GM11168 (cell line): ENCODE measurements around the gene EML3.
"Not testable (repeated sequence)": the region's sequence is repeated elsewhere in the genome, so short reads cannot be mapped to it uniquely, and the experiment has no call there.

Experiments
- in situ Hi-C: fragments of 300-500 bp; cut with MboI; formaldehyde crosslinking; loops from one replicate; pipeline ENCODE4 v1.12.0; 2022; ENCODE audit warnings: low sequenced_read_pairs; ENCODE audit not compliant: unreplicated experiment

The EML3 gene

GRCh38 chr11:62601122-62601371 lies 11.5 kb downstream of the EML3 start:
- in situ Hi-C loops, result no loop called here

DNA sequence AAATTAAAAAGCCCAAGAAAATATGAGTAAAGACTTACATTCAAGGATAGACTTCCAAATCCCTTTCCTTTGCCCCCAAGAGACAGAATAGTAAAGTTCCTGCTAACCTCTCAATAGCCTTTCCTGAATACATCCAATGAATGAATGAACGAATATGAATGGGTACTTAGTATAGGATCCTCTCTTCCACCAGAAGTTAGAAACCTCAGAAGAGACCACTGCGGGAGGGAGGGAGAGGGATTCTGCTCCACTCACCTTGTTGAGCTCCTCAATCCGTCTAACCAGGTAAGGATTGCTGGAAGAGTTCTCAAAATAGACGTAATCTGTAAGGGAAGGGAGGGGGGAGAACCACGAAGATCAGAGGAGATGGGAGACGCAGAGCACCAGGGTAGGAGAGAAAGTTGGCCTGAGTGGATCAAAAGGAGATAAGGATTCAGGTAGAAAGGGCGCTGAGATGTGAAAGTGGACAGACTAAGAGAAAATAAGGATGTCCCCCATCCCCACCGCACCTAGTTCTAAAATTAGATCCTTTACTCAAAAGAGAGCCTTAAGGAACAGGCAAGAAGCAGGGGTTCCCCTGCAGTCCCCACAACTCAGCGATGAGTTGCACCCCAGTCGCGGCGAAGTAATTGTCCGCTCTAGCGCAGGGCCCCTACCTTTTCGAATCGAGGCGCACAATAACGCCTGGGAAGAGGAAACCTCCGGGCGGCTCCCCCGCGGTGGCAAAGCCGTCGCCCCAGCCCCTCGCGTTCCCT lies 12.0 kb downstream of the EML3 start:
- in situ Hi-C loops, result no loop called here

- in situ Hi-C loops, result no loop called here
Measured at GRCh38 chr11:62599901-62600300, 12.7 kb downstream of the EML3 start.

- in situ Hi-C loops, result no loop called here
Measured at GRCh38 chr11:62599069-62599696, 13.4 kb downstream of the EML3 start.

DNA sequence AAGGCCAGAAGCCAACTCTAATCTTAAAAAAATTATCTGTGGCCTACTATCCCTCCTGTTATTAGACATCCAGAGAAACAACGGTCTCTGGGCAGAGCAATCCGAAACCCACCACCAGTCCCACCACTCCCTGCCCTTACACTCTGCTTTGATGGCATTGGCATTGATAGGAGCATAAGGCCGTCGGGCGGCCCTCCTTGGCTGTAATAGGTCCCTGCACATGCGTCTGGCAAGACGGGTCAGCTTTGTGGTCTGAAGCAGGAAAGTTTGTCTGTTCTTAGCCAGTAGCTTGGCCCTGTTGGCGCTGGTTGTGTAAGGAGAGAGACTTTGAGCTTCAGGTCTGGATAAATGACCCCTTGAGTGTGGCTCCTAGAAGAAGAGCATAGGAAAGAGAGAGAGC lies 17.5 kb downstream of the EML3 start:
- in situ Hi-C loops, result no loop called here

DNA sequence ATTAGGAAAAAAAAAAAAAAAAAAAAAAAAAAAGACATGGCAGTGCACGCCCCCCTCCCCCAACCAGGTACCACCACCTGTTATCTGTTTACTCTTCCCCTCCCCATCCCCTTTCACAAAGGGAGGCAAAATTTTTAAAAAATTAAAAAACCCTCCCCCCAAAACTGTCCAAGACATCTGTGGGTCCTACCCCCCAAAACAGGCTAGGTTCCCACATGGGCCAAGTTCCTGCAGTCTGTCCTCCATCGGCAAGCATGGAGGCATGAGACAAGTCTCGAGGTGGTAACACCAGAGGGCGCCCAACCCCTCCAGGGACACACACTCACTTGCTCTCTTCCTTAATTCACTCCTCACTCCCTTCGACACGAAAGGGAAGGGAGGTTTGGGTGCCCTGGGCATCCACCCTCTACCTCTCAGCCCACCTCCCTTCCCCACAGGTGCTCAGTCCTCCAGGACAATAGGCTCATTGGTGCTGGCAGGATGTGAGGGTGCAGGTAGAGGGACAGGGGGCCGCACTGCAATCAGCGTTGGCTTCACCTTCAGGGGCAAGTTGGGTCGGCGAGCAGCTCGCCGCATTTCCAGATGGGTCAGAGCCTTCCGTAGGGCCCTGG lies 19.0 kb downstream of the EML3 start:
- in situ Hi-C loops, result no loop called here

DNA sequence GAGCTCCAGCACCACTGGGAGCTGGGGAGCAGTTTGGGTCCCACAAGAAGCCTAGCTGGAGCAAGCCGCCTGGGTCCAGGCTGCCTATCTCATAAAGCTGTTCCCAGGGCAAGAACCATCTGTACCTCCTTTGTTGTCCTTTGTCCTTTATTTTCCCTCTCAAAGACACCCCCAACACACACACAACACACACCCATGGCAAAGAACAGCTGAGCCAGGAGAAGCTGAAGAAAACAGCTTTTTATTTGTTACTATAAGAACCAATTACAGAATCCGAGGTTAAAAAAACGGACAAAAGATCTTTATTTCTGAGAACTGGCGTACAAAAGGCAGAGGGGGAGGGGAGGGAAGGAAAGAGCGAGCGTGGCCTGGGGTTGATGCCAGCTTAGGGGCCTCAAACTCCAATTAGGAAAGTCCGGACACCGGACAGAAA lies 19.6 kb downstream of the EML3 start:
- in situ Hi-C loops, result no loop called here

DNA sequence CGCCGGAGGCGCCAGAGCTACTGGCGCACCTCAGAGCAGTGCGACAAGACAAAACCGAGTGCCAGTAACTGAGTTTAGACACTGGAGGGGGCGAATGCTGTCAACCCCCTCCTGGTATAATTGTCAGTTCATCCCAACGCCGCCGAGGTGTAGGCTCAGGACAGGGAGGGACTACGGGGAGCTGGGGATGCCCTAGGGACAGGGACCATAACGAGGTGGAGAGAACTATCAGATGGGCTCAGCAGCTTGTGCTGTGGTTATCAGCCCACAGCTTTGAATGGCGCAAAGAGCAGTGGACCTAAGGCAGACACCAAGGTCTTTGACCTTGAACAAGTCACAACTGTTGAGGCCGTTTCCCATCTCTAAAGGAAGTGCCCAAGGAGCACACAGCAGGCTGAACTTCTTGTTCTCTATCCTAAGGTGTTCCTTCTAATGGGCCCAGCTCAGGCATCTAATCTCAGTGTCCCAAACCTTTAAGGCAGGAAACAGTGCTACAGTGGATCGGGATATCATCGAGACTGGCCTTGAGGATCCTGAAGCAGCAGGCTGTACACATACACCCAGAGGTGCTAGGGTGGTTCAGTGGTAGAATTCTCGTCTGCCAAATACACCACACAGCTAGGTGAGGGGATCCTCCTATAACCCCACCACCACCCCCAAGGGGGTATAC lies 20.3 kb downstream of the EML3 start:
- in situ Hi-C loops, result no loop called here

DNA sequence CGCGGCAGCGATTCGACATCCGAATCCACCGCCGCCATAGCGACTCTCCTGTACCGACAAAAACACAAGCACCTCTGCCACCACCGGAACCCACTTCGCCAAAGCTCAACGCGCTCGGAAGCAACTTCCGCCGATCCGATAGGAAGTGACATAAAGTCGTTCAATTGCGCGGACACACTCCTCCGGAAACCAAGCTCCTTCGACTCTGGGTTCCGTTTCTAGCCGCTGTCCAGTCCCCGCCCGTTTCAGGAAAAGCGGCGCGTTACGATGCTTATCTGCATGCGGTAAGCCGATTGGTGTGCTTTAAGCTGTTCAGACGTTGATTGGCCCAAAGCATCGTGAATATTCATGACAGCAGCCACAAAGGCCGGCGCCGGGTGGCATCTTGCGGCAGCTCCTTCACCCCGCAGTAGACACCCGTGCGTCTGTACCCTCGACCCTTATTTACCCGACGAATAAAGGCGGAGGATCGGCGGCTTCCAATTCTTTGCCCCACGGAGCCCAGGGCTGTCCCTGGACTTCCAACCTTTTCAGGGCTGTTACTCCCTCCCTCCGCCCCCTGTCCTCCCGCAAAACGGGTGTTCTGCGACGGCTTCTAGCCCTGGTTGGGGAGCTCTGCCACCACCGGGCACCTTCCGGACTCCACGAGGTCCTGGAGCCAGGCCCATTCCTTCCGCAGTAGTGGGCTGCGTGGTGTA lies 21.0 kb downstream of the EML3 start, which contains the start of gene TUT1:
TSS of gene TUT1 (minus strand) at position 76 of the 698 bp plus-strand sequence. CDS start at position 38, 38 bp downstream.
- in situ Hi-C loops, result no loop called here

DNA sequence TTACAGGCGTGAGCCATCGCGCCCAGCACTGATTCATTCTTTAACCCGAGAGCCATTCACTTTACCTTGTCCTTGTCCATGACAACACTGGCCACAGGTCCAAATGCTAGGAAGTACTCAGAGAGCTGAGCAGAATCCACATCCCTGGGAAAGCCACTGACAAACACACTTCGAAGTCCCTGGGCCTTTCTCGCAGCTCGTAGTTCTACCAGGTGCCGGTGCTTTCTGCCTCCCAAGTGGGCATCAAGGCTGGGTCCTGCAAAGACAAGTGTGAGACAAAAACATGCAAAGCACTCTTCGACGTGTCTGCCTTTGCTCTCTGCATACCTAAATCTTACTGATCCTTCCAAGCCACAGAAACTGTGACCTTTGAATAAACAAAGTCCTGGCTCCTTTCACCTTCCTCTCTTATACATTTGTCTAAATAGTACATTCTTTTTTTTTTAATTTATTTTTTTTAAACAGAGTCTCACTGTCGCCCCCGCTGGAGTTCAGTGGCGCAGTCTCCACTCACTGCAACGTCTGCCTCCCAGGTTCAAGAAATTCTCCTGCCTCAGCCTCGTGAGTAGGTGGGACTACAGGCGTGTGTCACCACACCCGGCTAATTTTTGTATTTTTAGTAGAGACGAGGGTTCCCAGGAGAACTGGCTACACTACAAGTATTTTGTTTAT lies 23.5 kb downstream of the EML3 start:
- in situ Hi-C loops, result no loop called here

GRCh38 chr11:62585356-62585755 lies 27.2 kb downstream of the EML3 start:
- in situ Hi-C loops, result not testable (repeated sequence)

DNA sequence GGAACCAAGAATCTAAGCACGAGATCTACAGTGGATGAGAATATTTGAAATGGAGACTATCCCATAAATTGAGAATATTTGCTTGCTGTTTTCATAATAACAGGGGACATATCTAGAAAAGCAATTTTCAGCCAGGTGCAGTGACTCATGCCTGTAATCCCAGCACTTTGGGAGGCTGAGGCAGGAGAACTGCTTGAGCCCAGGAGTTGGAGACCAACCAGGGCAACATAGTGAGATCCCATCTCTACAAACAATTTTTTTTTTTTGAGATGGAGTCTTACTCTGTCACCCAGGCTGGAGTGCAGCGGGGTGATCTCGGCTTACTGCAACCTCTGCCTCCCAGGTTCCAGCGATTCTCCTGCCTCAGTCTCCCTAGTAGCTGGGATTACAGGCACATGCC lies 30.8 kb downstream of the EML3 start:
- in situ Hi-C loops, result not testable (repeated sequence)

GRCh38 chr11:62580959-62581715 lies 31.4 kb downstream of the EML3 start:
- in situ Hi-C loops, result no loop called here

DNA sequence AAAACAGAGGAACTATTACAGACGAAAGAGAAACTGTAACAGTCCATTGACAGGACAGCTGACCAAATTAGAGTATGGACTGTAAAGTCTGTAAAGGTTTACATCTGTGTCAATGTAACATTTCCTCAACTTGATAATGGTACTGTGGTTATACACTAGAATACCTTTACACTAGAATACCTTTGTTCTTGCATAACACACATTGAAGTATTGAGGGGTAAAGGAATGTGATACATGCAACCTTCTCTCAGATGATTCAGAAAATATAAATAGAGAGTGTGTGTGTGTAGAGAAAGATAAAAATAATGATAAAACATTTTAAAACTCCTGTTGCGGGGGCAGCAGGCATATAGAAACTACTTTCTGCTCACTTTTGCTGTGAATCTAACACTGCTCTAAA lies 33.3 kb downstream of the EML3 start:
- in situ Hi-C loops, result no loop called here

- in situ Hi-C loops, result no loop called here
Measured at GRCh38 chr11:62578541-62578940, 34.0 kb downstream of the EML3 start.

DNA sequence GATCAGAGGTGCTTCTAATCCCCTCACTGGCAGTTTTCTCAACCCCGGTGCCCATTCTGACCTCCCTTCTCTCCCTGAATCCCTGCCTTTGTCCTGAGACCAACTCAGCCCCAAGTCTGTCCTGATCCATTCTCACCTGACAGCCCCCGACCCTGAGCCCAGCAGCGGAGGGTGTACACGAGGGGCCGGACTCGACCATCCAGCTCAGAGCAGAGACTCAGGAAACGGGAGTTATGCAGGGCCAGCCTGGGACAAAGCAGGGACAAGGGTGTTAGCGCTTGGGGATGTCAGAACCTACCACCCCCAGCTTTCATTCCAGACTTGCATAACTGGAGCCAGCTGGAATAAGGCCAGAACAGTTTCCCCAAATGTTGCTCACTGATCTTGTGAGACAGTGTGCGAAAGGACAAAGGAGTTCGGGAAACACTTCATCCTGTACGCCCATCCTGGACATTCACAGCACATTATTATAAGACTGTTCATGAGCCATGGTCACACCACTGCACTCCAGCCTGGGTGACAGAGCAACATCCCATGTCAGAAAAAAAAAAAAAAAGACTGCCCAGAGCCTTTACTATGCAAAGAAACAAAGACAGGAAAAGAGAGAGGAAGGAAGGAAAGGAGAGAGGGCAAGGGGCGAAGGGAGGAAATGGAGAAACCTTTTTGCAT lies 35.4 kb downstream of the EML3 start:
- in situ Hi-C loops, result no loop called here

- in situ Hi-C loops, result no loop called here
Measured at GRCh38 chr11:62575837-62576236, 36.7 kb downstream of the EML3 start.

- in situ Hi-C loops, result no loop called here
Measured at GRCh38 chr11:62575156-62575555, 37.4 kb downstream of the EML3 start.
